A673 (cell line): ENCODE results near the gene SRBD1. TPM values are rescaled to one million over a fixed set of nuclear protein-coding genes. Genes with fewer than 3 reads are reported as not detected.

ENCODE experiments used
- BruUV-seq: library from RNA; stranded (reverse); fragments of 400-500 nt; replicated peaks from 2 replicates; lab custom pipeline; 2021; lab: Mats Ljungman, UMichigan
- CTCF ChIA-PET: fragments of 300-600 bp; sonication (Branson Sonifier 250); formaldehyde crosslinking; loops from one replicate; lab custom pipeline; 2022; ENCODE audit warnings: antibody characterized with exemption; lab: Charles Lee
- POLR2A ChIA-PET: fragments of 300-600 bp; sonication (Branson Sonifier 250); formaldehyde crosslinking; loops from one replicate; lab custom pipeline; 2022; ENCODE audit warnings: antibody characterized with exemption; ENCODE audit not compliant: low non-redundant PET; lab: Charles Lee
- DNase-seq: peaks from one replicate; pipeline ENCODE4 v3.0.0-alpha.2; 2015; ENCODE audit warnings: low spot score
- H3K27ac ChIP-seq: fragments of 200-600 bp; sonication (generic); 2 replicates; pipeline ENCODE4 v1.5.1; 2016; ENCODE audit warnings: mixed run types, low read depth, mild to moderate bottlenecking, mixed read lengths, antibody characterized with exemption, low read length; ENCODE audit not compliant: poor library complexity, severe bottlenecking
- H3K27me3 ChIP-seq: fragments of 200-600 bp; sonication (generic); replicated peaks from 2 replicates; pipeline ENCODE4 v1.6.1; 2017; ENCODE audit warnings: mixed run types, low read depth, mild to moderate bottlenecking, mixed read lengths, antibody characterized with exemption, low read length; ENCODE audit not compliant: insufficient read depth, poor library complexity
- H3K36me3 ChIP-seq: fragments of 200-600 bp; sonication (generic); 2 replicates; pipeline ENCODE4 v1.6.1; 2016; ENCODE audit warnings: mixed run types, mild to moderate bottlenecking, mixed read lengths, antibody characterized with exemption, low read length; ENCODE audit not compliant: insufficient read depth, poor library complexity, severe bottlenecking
- H3K4me1 ChIP-seq: fragments of 200-600 bp; sonication (generic); 2 replicates; pipeline ENCODE4 v1.6.1; 2017; ENCODE audit warnings: mixed run types, mild to moderate bottlenecking, mixed read lengths, antibody characterized with exemption, low read length; ENCODE audit not compliant: insufficient read depth, poor library complexity, severe bottlenecking
- H3K4me3 ChIP-seq: fragments of 200-600 bp; sonication (generic); 2 replicates; pipeline ENCODE4 v1.5.1; 2016; ENCODE audit warnings: low read depth, mixed run types, mild to moderate bottlenecking, mixed read lengths, low read length; ENCODE audit not compliant: poor library complexity, severe bottlenecking
- H3K9me3 ChIP-seq: fragments of 200-600 bp; sonication (generic); 2 replicates; pipeline ENCODE4 v1.6.1; 2016; ENCODE audit warnings: mixed run types, low read depth, mild to moderate bottlenecking, mixed read lengths, antibody characterized with exemption, low read length; ENCODE audit not compliant: poor library complexity, severe bottlenecking
- CTCF ChIP-seq: fragments of 300-800, 200-600 bp; sonication (generic); conservative IDR thresholded peaks from 2 replicates; pipeline ENCODE4 v1.5.1; 2017; ENCODE audit warnings: low read depth, mild to moderate bottlenecking, antibody characterized with exemption, low read length, moderate library complexity, mixed read lengths
- EZH2 ChIP-seq: fragments of 200-600 bp; sonication (generic); IDR thresholded peaks from 2 replicates; pipeline ENCODE4 v1.6.1; 2017; ENCODE audit warnings: borderline replicate concordance, low read depth, mild to moderate bottlenecking, mixed read lengths, antibody characterized with exemption, low read length; ENCODE audit not compliant: poor library complexity, severe bottlenecking
- intact Hi-C: fragments of 100-400 bp; cut with micrococcal nuclease; formaldehyde crosslinking; loops from one replicate; pipeline ENCODE4 v1.10.0; 2022; ENCODE audit not compliant: unreplicated experiment
- total RNA-seq: library from RNA; stranded (reverse); gene quantifications from 2 replicates; pipeline ENCODE4 v1.2.3, GENCODE V29; 2021

The SRBD1 gene
- total RNA-seq, 1 experiment from 2014 or later = 21.9 TPM

- peaks cover 8% of the 10 kb centered on the region for H3K4me1 ChIP-seq
- ChIA-PET POLR2A (no interaction called here), CTCF (no interaction called here)
- H3K9me3 ChIP-seq = no peaks in the 10 kb centered on the region
- H3K27ac ChIP-seq = no peak overlapping the region
- no peaks in the 10 kb centered on the region for H3K36me3 ChIP-seq
- no peak for DNase-seq
- H3K27me3 ChIP-seq = no peaks in the 10 kb centered on the region
- TF ChIP-seq CTCF = no peak
- TF ChIP-seq EZH2 = no peak
- intact Hi-C loops = no loop called here
- BruUV-seq = no TSS peak
- no peak overlapping the region for H3K4me3 ChIP-seq
These were observed 1.7 kb upstream of the SRBD1 start for GRCh38 chr2:45612731-45613130.

GRCh38 chr2:45612285-45612684, 1.2 kb upstream of the SRBD1 start:
- POLR2A ChIA-PET = no interaction called here
- BruUV-seq = no TSS peak
- peaks cover 8% of the 10 kb centered on the region for H3K4me1 ChIP-seq
- H3K4me3 ChIP-seq = no peak overlapping the region
- H3K36me3 ChIP-seq = no peaks in the 10 kb centered on the region
- H3K27me3 ChIP-seq = no peaks in the 10 kb centered on the region
- intact Hi-C loops = no loop called here
- no peak for TF ChIP-seq CTCF
- TF ChIP-seq EZH2 = no peak
- no peak for DNase-seq
- H3K9me3 ChIP-seq = no peaks in the 10 kb centered on the region
- no peak overlapping the region for H3K27ac ChIP-seq
- CTCF ChIA-PET = no interaction called here

DNA sequence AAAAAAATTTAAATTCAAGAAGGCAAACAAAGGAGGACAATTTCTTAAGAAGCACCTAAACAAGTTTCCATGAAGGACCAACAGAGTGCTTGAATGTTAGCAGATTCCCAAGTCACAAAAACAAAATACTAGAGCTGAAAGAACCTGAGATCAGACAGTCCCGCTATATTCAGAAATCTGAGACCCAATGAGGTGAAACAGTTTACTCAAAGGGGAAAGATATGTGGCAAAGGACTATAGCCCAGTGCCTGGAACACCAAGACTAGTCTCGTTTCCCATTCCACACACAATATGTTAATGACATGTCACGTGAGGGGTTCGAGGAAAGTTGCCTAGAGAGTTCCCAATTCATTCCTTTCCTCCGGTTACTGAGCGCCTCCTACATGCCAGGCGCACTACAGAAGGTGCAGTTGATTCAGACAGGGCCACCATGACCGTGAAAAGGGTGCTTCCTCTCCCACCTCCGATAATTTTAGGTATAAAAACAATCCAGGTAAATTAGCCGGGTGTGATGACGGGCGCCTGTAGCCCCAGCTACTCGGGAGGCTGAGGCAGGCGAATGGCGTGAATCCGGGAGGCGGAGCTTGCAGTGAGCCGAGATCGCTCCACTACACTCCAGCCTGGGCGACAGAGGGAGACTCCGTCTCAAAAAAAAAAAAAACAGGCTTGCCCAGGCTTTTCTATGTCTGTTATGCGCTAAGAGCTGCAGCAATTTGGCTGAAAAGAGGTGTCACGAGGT, 617 bp downstream of the SRBD1 start:
- CTCF ChIA-PET = interaction anchor here (0.6 kb wide), 1 partner anchor 42 kb away, joined by 3 read pairs; no protein-coding TSS in a partner anchor
- Histone ChIP-seq H3K4me1 (peaks cover 8% of the 10 kb centered on the region), H3K36me3 (no peaks in the 10 kb centered on the region), H3K27ac (peak overlapping the region; percentile 85), H3K27me3 (no peaks in the 10 kb centered on the region), H3K9me3 (no peaks in the 10 kb centered on the region), H3K4me3 (peak overlapping the region; percentile 79)
- intact Hi-C loops = no loop called here
- TSS peak; percentile 74 for BruUV-seq
- TF ChIP-seq EZH2 (no peak), CTCF (peak; percentile 60)
- POLR2A ChIA-PET = no interaction called here
- DNase-seq = peak; percentile 87
